ENCODE data around the gene RMI2.

RMI2 gene

GRCh38 chr16:11319529-11320146 lies 25.6 kb upstream of the RMI2 start:
- H3K4me3 ChIP-seq (ENCODE audit: low read length): no peak overlapping the region
- DNase-seq (ENCODE audit: low read depth): peak; percentile 36
- TF ChIP-seq CTCF (IDR thresholded peaks at IDR 0.05; ENCODE audit: insufficient read depth, low read depth, low read length, missing control alignments): no peak

GRCh38 chr16:11320170-11320569 lies 25.1 kb upstream of the RMI2 start:
- no peak for TF ChIP-seq CTCF (IDR thresholded peaks at IDR 0.05; ENCODE audit: insufficient read depth, low read depth, low read length, missing control alignments)
- no peak for DNase-seq (ENCODE audit: low read depth)

GRCh38 chr16:11321662-11322061 lies 23.6 kb upstream of the RMI2 start:
- no peak for TF ChIP-seq CTCF (IDR thresholded peaks at IDR 0.05; ENCODE audit: insufficient read depth, low read depth, low read length, missing control alignments)
- DNase-seq (ENCODE audit: low read depth): no peak
- no peak overlapping the region for H3K4me3 ChIP-seq (ENCODE audit: low read length)

More at GRCh38 chr16:11320170-11320569, 25.1 kb upstream of the RMI2 start:
- H3K4me3 ChIP-seq (ENCODE audit: low read length): no peak overlapping the region

- H3K4me3 ChIP-seq (ENCODE audit: low read length): no peak overlapping the region
- no peak for DNase-seq (ENCODE audit: low read depth)
- no peak for TF ChIP-seq CTCF (IDR thresholded peaks at IDR 0.05; ENCODE audit: insufficient read depth, low read depth, low read length, missing control alignments)
Measured at GRCh38 chr16:11322823-11323222, 22.4 kb upstream of the RMI2 start.

- no peak overlapping the region for H3K4me3 ChIP-seq (ENCODE audit: low read length)
- DNase-seq (ENCODE audit: low read depth): no peak
- no peak for TF ChIP-seq CTCF (IDR thresholded peaks at IDR 0.05; ENCODE audit: insufficient read depth, low read depth, low read length, missing control alignments)
Measured at GRCh38 chr16:11323551-11324336, 21.5 kb upstream of the RMI2 start.

- no peak for TF ChIP-seq CTCF (IDR thresholded peaks at IDR 0.05; ENCODE audit: insufficient read depth, low read depth, low read length, missing control alignments)
- H3K4me3 ChIP-seq (ENCODE audit: low read length): no peak overlapping the region
- no peak for DNase-seq (ENCODE audit: low read depth)
Measured at GRCh38 chr16:11325404-11326083, 19.7 kb upstream of the RMI2 start.
